DOHH2 (cell line): ENCODE measurements around the gene DUS2.
"Not testable (repeated sequence)": the region's sequence is repeated elsewhere in the genome, so short reads cannot be mapped to it uniquely, and the experiment has no call there.

Source experiments
- H3F3A ChIP-seq: fragments of 200-600 bp; sonication (generic), shearing (Covaris generic); 2 replicates; pipeline ENCODE4 v1.6.0; 2016; ENCODE audit warnings: antibody characterized with exemption, mild to moderate bottlenecking; ENCODE audit not compliant: control insufficient read depth, insufficient read depth
- H3K27ac ChIP-seq: fragments of 200-600 bp; sonication (generic); 2 replicates; pipeline ENCODE4 v1.5.1; 2014; ENCODE audit warnings: low read depth, mild to moderate bottlenecking, low read length, moderate library complexity
- H3K27me3 ChIP-seq: fragments of 200-600 bp; sonication (generic); 2 replicates; pipeline ENCODE4 v1.6.1; 2014; ENCODE audit warnings: mild to moderate bottlenecking, low read length, mixed read lengths; ENCODE audit not compliant: control insufficient read depth
- H3K36me3 ChIP-seq: fragments of 200-600 bp; sonication (generic); 2 replicates; pipeline ENCODE4 v1.6.1; 2014; ENCODE audit warnings: mild to moderate bottlenecking, low read length, moderate library complexity, mixed read lengths; ENCODE audit not compliant: control insufficient read depth
- H3K4me1 ChIP-seq: fragments of 200-600 bp; sonication (generic); 2 replicates; pipeline ENCODE4 v1.6.1; 2014; ENCODE audit warnings: mild to moderate bottlenecking, low read length, mixed read lengths; ENCODE audit not compliant: control insufficient read depth
- H3K4me2 ChIP-seq: fragments of 200-600 bp; sonication (generic); 2 replicates; pipeline ENCODE4 v1.6.0; 2014; ENCODE audit warnings: mild to moderate bottlenecking, low read length, moderate library complexity
- H3K4me3 ChIP-seq: fragments of 200-600 bp; sonication (generic); 2 replicates; pipeline ENCODE4 v1.5.1; 2014; ENCODE audit warnings: mild to moderate bottlenecking, low read length, mixed read lengths
- H3K79me2 ChIP-seq: fragments of 200-600 bp; sonication (generic); 2 replicates; pipeline ENCODE4 v1.6.1; 2014; ENCODE audit warnings: mild to moderate bottlenecking, low read length, mixed read lengths; ENCODE audit not compliant: control insufficient read depth
- H3K9me2 ChIP-seq: fragments of 200-600 bp; sonication (generic); replicated peaks from 2 replicates; pipeline ENCODE4 v1.6.1; 2014; ENCODE audit warnings: mild to moderate bottlenecking, low read length, mixed read lengths; ENCODE audit not compliant: control insufficient read depth
- H3K9me3 ChIP-seq: fragments of 200-600 bp; sonication (generic); 2 replicates; pipeline ENCODE4 v1.6.1; 2014; ENCODE audit warnings: antibody characterized with exemption, low read length, mixed read lengths; ENCODE audit not compliant: control insufficient read depth, insufficient read depth
- H4K20me1 ChIP-seq: fragments of 200-600 bp; sonication (generic); 2 replicates; pipeline ENCODE4 v1.6.0; 2014; ENCODE audit warnings: low read depth, mild to moderate bottlenecking, antibody characterized with exemption, low read length, moderate library complexity; ENCODE audit not compliant: control insufficient read depth, insufficient read depth
- CTCF ChIP-seq: fragments of 200-600 bp; sonication (generic); IDR thresholded peaks from one replicate; pipeline ENCODE4 v1.5.1; 2014; ENCODE audit warnings: antibody characterized with exemption, mild to moderate bottlenecking, low read depth, low read length; ENCODE audit not compliant: poor library complexity, severe bottlenecking
- EZH2phosphoT487 ChIP-seq: fragments of 200-600 bp; sonication (generic); IDR thresholded peaks from 2 replicates; pipeline ENCODE4 v1.6.1; 2017; ENCODE audit warnings: borderline replicate concordance, mild to moderate bottlenecking, antibody characterized with exemption, low read length, moderate library complexity, mixed read lengths

Gene DUS2

DNA sequence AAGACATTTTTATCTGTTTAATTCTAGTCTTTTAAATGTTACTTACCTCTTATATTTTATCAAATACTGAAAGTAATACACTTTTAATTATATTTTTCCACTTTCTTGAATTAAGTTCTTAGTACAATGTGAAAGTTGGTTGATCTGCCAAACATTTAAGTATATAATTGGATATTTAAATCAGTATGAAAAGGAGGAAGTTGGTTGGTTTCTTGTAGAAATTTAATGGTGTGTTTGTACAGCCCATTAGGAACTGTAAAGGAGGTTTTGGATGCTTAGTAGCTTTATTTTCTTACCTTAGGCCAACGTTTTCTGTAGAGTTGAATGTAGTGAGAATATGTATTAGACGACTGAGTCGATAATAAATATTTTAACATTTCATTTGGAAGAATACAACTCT is 67.4 kb downstream of the DUS2 start:
- Histone ChIP-seq H3K4me3 (peak overlapping the region; percentile 50), H4K20me1 (peaks cover 20% of the 10 kb centered on the region), H3K79me2 (peaks cover 99% of the 10 kb centered on the region), H3K27ac (peak overlapping the region; percentile 63), H3K9me3 (no peaks in the 10 kb centered on the region), H3F3A (peaks cover 25% of the 10 kb centered on the region), H3K27me3 (no peaks in the 10 kb centered on the region), H3K9me2 (no peaks in the 10 kb centered on the region), H3K36me3 (no peaks in the 10 kb centered on the region), H3K4me1 (peaks cover 67% of the 10 kb centered on the region), H3K4me2 (peak overlapping the region; percentile 71)
- no peak for TF ChIP-seq CTCF
- TF ChIP-seq EZH2phosphoT487 = no peak

GRCh38 chr16:68091380-68092261 is 68.5 kb downstream of the DUS2 start:
- Histone ChIP-seq H3K4me1 (peaks cover 67% of the 10 kb centered on the region), H4K20me1 (peaks cover 27% of the 10 kb centered on the region)

GRCh38 chr16:68092275-68092674 is 69.2 kb downstream of the DUS2 start:
- H3K4me3 ChIP-seq, H3K9me3 ChIP-seq, H3K4me2 ChIP-seq, H3K27me3 ChIP-seq, H3K27ac ChIP-seq, H3K9me2 ChIP-seq, H3K36me3 ChIP-seq: not testable (repeated sequence)
- Histone ChIP-seq H3K79me2 (peaks cover 99% of the 10 kb centered on the region), H3K4me1 (peaks cover 67% of the 10 kb centered on the region), H3F3A (peaks cover 15% of the 10 kb centered on the region), H4K20me1 (peaks cover 33% of the 10 kb centered on the region)

More at GRCh38 chr16:68091380-68092261, 68.5 kb downstream of the DUS2 start:
- peaks cover 99% of the 10 kb centered on the region for H3K79me2 ChIP-seq
- no peak overlapping the region for H3K4me3 ChIP-seq
- H3K27ac ChIP-seq = no peak overlapping the region
- H3K9me2 ChIP-seq = no peaks in the 10 kb centered on the region
- H3K9me3 ChIP-seq = no peaks in the 10 kb centered on the region
- TF ChIP-seq CTCF (no peak), EZH2phosphoT487 (no peak)
- H3K36me3 ChIP-seq = no peaks in the 10 kb centered on the region
- H3K4me2 ChIP-seq = peak overlapping the region; percentile 71
- H3K27me3 ChIP-seq = no peaks in the 10 kb centered on the region
- H3F3A ChIP-seq = peaks cover 17% of the 10 kb centered on the region

DNA sequence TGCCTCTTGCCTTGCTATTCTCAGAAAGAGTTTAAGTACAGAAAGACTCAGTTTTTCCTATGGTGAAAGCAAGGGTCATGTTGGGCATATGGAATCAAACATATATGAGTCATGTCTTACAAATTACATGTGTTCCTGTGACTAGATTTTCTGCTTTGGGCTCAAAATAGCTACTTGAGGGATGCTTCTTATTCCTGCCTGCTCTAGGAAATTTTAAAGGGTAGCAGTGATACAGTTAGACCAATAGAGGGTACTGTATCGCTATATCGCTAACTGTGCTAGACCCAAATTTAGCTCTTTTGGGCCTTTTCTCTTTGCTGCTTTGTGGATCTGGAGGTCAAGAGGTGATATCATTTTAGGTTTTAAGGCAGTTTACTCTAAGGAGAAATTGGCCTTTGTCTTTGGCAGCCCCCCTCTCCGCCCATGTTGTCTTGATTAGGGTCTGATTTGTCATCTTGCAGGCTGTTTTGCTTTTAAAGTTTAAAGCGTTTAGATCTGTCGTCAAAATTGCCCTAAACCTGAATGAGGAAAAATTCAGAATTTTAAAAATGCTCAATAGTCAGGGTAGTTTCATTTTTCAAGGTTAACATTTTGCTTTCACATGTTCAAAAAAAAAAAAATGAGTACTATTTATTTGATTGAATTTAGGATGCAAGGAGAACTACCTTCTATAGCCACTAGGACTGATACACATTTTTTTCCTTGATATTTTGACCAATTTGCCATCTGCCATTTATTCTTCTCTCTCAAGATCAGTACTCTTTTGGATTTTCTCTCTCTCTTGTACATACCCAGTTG is 70.9 kb downstream of the DUS2 start:
- Histone ChIP-seq H3K27me3 (no peaks in the 10 kb centered on the region), H3K9me2 (no peaks in the 10 kb centered on the region), H3K79me2 (peaks cover 99% of the 10 kb centered on the region), H3K36me3 (no peaks in the 10 kb centered on the region; the same call in 1 of the 2 replicates), H3K9me3 (no peaks in the 10 kb centered on the region), H3F3A (peaks cover 18% of the 10 kb centered on the region), H4K20me1 (peaks cover 35% of the 10 kb centered on the region), H3K27ac (no peak overlapping the region), H3K4me3 (no peak overlapping the region), H3K4me1 (peaks cover 54% of the 10 kb centered on the region), H3K4me2 (peak overlapping the region; percentile 35)
- TF ChIP-seq CTCF (peak; percentile 66), EZH2phosphoT487 (no peak)
